Spleen (tissue), 7 donors: ENCODE data around the gene SNCAIP.

ENCODE experiments used
- POLR2AphosphoS5 ChIP-seq, 3 donors: sonication (generic); formaldehyde crosslinking; IDR thresholded peaks; one replicate each; pipeline ENCODE4 v1.5.1; 2017; ENCODE audit warnings: antibody characterized with exemption in 3 of 3
- TF ChIP-seq, protein P1 (sequence below), 11 experiments: fragments of 200-600 bp in 7 of 11; fragments of 450-650 bp in 4 of 11; sonication (generic) in 4 of 11; IDR thresholded peaks in 8 of 11; conservative IDR thresholded peaks in 3 of 11; 1 replicate in 7 of 11; 2 replicates in 4 of 11; pipeline versions ENCODE4 v1.4.0 to v1.8.0; 2016 to 2021; ENCODE audit warnings: antibody characterized with exemption in 11 of 11, inconsistent platforms in 4 of 11, mild to moderate bottlenecking in 1 of 11
- donor health status: DM: no; HTN: no; CAD: no; lungs with moderate emphysema.
- donor health status: DM: no; HTN: no; CAD: no.
- donor health status: DM: no; HTN: no; CAD: no.

DNA sequence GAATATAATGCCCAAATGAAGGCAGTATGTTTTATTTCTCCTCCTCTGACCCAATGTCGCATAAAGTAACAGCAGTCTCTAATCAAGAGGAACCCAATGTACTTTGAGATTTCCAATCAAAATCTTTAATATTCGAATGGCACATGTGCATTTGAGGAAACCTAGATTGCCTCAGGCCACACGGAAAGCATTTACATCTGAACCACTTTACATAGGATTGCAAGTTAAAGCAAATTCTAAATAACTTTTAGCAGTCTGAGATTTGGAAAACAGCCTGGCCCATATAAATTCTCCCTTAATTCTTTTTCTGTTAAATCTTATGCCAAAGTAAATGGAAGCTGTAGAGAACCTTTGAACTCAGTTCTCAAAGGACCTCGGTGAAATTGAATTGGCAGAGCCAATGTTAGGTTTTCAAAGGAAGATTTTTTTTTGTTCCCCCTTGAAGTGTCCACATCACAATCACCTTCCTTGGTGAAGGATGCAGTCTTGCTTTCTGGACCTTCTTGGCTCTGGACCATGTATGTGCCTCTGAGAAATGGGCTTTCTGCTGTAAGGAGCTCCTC lies 57.3 kb downstream of the SNCAIP start:
- no peak for TF ChIP-seq POLR2AphosphoS5 (IDR thresholded peaks at IDR 0.05)
- TF ChIP-seq, protein P1, sequence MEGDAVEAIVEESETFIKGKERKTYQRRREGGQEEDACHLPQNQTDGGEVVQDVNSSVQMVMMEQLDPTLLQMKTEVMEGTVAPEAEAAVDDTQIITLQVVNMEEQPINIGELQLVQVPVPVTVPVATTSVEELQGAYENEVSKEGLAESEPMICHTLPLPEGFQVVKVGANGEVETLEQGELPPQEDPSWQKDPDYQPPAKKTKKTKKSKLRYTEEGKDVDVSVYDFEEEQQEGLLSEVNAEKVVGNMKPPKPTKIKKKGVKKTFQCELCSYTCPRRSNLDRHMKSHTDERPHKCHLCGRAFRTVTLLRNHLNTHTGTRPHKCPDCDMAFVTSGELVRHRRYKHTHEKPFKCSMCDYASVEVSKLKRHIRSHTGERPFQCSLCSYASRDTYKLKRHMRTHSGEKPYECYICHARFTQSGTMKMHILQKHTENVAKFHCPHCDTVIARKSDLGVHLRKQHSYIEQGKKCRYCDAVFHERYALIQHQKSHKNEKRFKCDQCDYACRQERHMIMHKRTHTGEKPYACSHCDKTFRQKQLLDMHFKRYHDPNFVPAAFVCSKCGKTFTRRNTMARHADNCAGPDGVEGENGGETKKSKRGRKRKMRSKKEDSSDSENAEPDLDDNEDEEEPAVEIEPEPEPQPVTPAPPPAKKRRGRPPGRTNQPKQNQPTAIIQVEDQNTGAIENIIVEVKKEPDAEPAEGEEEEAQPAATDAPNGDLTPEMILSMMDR (IDR thresholded peaks at IDR 0.05 in 8 of 11, conservative IDR thresholded peaks at IDR 0.05 in 3 of 11): no peak
